Loucy (cell line): ENCODE measurements around the gene TANGO6.

Experiments
- H2AFZ ChIP-seq: fragments of 200-600 bp; sonication (generic); 2 replicates; pipeline ENCODE4 v1.6.0; 2016; ENCODE audit warnings: antibody characterized with exemption, mild to moderate bottlenecking, low read length, moderate library complexity
- H3F3A ChIP-seq: fragments of 200-600 bp; 2 replicates; pipeline ENCODE4 v1.6.0; 2016; ENCODE audit warnings: antibody characterized with exemption, low read depth, mild to moderate bottlenecking
- H3K27me3 ChIP-seq: fragments of 200-600 bp; sonication (generic); 2 replicates; pipeline ENCODE4 v1.6.1; 2014; ENCODE audit warnings: low read length, mild to moderate bottlenecking; ENCODE audit not compliant: insufficient read depth, poor library complexity, severe bottlenecking
- H3K36me3 ChIP-seq: fragments of 200-600 bp; sonication (generic); 2 replicates; pipeline ENCODE4 v1.6.1; 2016; ENCODE audit warnings: low read length; ENCODE audit not compliant: insufficient read depth
- H3K4me1 ChIP-seq: fragments of 200-600 bp; sonication (generic); 2 replicates; pipeline ENCODE4 v1.5.1; 2014; ENCODE audit warnings: low read length, mild to moderate bottlenecking; ENCODE audit not compliant: insufficient read depth, poor library complexity, severe bottlenecking
- H3K4me2 ChIP-seq: fragments of 200-600 bp; sonication (generic); 2 replicates; pipeline ENCODE4 v1.6.0; 2014; ENCODE audit warnings: antibody characterized with exemption, low read length, low read depth, mild to moderate bottlenecking; ENCODE audit not compliant: poor library complexity, severe bottlenecking
- H3K4me3 ChIP-seq: fragments of 200-600 bp; sonication (generic); 2 replicates; pipeline ENCODE4 v1.5.1; 2014; ENCODE audit warnings: low read length, mild to moderate bottlenecking, mixed read lengths; ENCODE audit not compliant: poor library complexity, severe bottlenecking
- H3K79me2 ChIP-seq: fragments of 200-600 bp; sonication (generic); 2 replicates; pipeline ENCODE4 v1.6.1; 2014; ENCODE audit warnings: low read length; ENCODE audit not compliant: insufficient read depth
- H3K9ac ChIP-seq: fragments of 200-600 bp; sonication (generic); 2 replicates; pipeline ENCODE4 v1.6.0; 2014; ENCODE audit warnings: mild to moderate bottlenecking, low read depth, low read length, moderate library complexity; ENCODE audit not compliant: poor library complexity, severe bottlenecking
- H3K9me2 ChIP-seq: fragments of 200-600 bp; sonication (generic); replicated peaks from 2 replicates; pipeline ENCODE4 v1.6.1; 2016; ENCODE audit warnings: low read depth, low read length, mixed read lengths
- H3K9me3 ChIP-seq: fragments of 200-600 bp; sonication (generic); 2 replicates; pipeline ENCODE4 v1.6.1; 2014; ENCODE audit warnings: mild to moderate bottlenecking, antibody characterized with exemption, low read length, low read depth; ENCODE audit not compliant: insufficient read depth
- H4K20me1 ChIP-seq: fragments of 200-600 bp; sonication (generic); 2 replicates; pipeline ENCODE4 v1.6.0; 2014; ENCODE audit warnings: antibody characterized with exemption, low read length, mild to moderate bottlenecking; ENCODE audit not compliant: insufficient read depth, poor library complexity, severe bottlenecking
- CTCF ChIP-seq: fragments of 200-600 bp; sonication (generic); conservative IDR thresholded peaks from 2 replicates; pipeline ENCODE4 v1.5.1; 2014; ENCODE audit warnings: mild to moderate bottlenecking, antibody characterized with exemption, low read length
- EZH2phosphoT487 ChIP-seq: fragments of 200-600 bp; IDR thresholded peaks from 2 replicates; pipeline ENCODE4 v1.6.1; 2018; ENCODE audit warnings: antibody characterized with exemption, mild to moderate bottlenecking, moderate library complexity, borderline replicate concordance

The TANGO6 gene

GRCh38 chr16:69040144-69040909 is 197.0 kb downstream of the TANGO6 start:
- no peaks in the 10 kb centered on the region for H3F3A ChIP-seq
- no peaks in the 10 kb centered on the region for H3K27me3 ChIP-seq
- H3K79me2 ChIP-seq: no peaks in the 10 kb centered on the region
- no peaks in the 10 kb centered on the region for H3K9me3 ChIP-seq
- no peaks in the 10 kb centered on the region for H4K20me1 ChIP-seq
- no peaks in the 10 kb centered on the region for H3K4me1 ChIP-seq
- H3K9ac ChIP-seq: no peak overlapping the region
- no peak for TF ChIP-seq CTCF
- TF ChIP-seq EZH2phosphoT487: no peak
- H3K9me2 ChIP-seq: no peaks in the 10 kb centered on the region
- H2AFZ ChIP-seq: no peak overlapping the region
- no peak overlapping the region for H3K4me3 ChIP-seq
- no peaks in the 10 kb centered on the region for H3K36me3 ChIP-seq
- H3K4me2 ChIP-seq: no peak overlapping the region

- Histone ChIP-seq H3K9me3 (no peaks in the 10 kb centered on the region), H3K79me2 (no peaks in the 10 kb centered on the region), H3K4me2 (no peak overlapping the region), H4K20me1 (no peaks in the 10 kb centered on the region), H2AFZ (no peak overlapping the region), H3K4me1 (no peaks in the 10 kb centered on the region), H3K4me3 (no peak overlapping the region), H3K36me3 (no peaks in the 10 kb centered on the region), H3K9me2 (no peaks in the 10 kb centered on the region), H3K9ac (no peak overlapping the region), H3F3A (no peaks in the 10 kb centered on the region), H3K27me3 (no peaks in the 10 kb centered on the region)
- TF ChIP-seq EZH2phosphoT487 (no peak), CTCF (no peak)
Observed at GRCh38 chr16:69048328-69049120, 205.2 kb downstream of the TANGO6 start.

- Histone ChIP-seq H3K36me3 (no peaks in the 10 kb centered on the region), H3K4me2 (no peak overlapping the region), H3K4me1 (no peaks in the 10 kb centered on the region), H3F3A (no peaks in the 10 kb centered on the region), H3K9me2 (no peaks in the 10 kb centered on the region), H3K27me3 (no peaks in the 10 kb centered on the region), H3K9ac (no peak overlapping the region), H2AFZ (no peak overlapping the region), H3K9me3 (no peaks in the 10 kb centered on the region), H3K79me2 (no peaks in the 10 kb centered on the region), H4K20me1 (no peaks in the 10 kb centered on the region), H3K4me3 (no peak overlapping the region)
- no peak for TF ChIP-seq EZH2phosphoT487
Observed at GRCh38 chr16:69049146-69049545, 205.8 kb downstream of the TANGO6 start.
